MM.1S (cell line): ENCODE data around the gene OR1F1.

Experiments used
- DNase-seq: peaks from one replicate; pipeline ENCODE4 v3.0.0-alpha.2; 2015
- H2AFZ ChIP-seq: fragments of 300-600 bp; sonication (generic); 2 replicates; pipeline ENCODE4 v1.6.0; 2016; ENCODE audit warnings: antibody characterized with exemption, low read length
- H3F3A ChIP-seq: fragments of 300-600 bp; sonication (generic); 2 replicates; pipeline ENCODE4 v1.6.1; 2016; ENCODE audit warnings: mild to moderate bottlenecking, antibody characterized with exemption, low read length, moderate library complexity, mixed read lengths; ENCODE audit not compliant: insufficient read depth
- H3K27ac ChIP-seq: fragments of 300-600 bp; sonication (generic); 2 replicates; pipeline ENCODE4 v1.5.1; 2016; ENCODE audit warnings: mild to moderate bottlenecking, low read length
- H3K27me3 ChIP-seq: fragments of 300-600 bp; sonication (generic); replicated peaks from 2 replicates; pipeline ENCODE4 v1.6.0; 2016; ENCODE audit warnings: low read length; ENCODE audit not compliant: insufficient read depth
- H3K36me3 ChIP-seq: fragments of 300-600 bp; sonication (generic); replicated peaks from 2 replicates; pipeline ENCODE4 v1.6.1; 2016; ENCODE audit warnings: mild to moderate bottlenecking, low read length, mixed read lengths; ENCODE audit not compliant: insufficient read depth
- H3K4me1 ChIP-seq: fragments of 300-600 bp; sonication (generic); 2 replicates; pipeline ENCODE4 v1.6.1; 2016; ENCODE audit warnings: low read length, mixed read lengths
- H3K4me2 ChIP-seq: fragments of 300-600 bp; sonication (generic); 2 replicates; pipeline ENCODE4 v1.6.0; 2016; ENCODE audit warnings: low read depth, low read length
- H3K4me3 ChIP-seq: fragments of 300-600 bp; sonication (generic); 2 replicates; pipeline ENCODE4 v1.5.1; 2016; ENCODE audit warnings: low read length, mixed read lengths
- H3K79me2 ChIP-seq: fragments of 300-600 bp; sonication (generic); 2 replicates; pipeline ENCODE4 v1.6.1; 2016; ENCODE audit warnings: mixed run types, low read length, mixed read lengths
- H3K9ac ChIP-seq: fragments of 300-600 bp; sonication (generic); 2 replicates; pipeline ENCODE4 v1.6.1; 2016; ENCODE audit warnings: low read length, mixed read lengths
- H3K9me2 ChIP-seq: fragments of 300-600 bp; sonication (generic); replicated peaks from 2 replicates; pipeline ENCODE4 v1.6.1; 2016; ENCODE audit warnings: mild to moderate bottlenecking, low read length, mixed read lengths; ENCODE audit not compliant: insufficient read depth
- H3K9me3 ChIP-seq: fragments of 300-600 bp; sonication (generic); replicated peaks from 2 replicates; pipeline ENCODE4 v1.6.1; 2016; ENCODE audit warnings: mild to moderate bottlenecking, low read length, mixed read lengths; ENCODE audit not compliant: insufficient read depth
- H4K20me1 ChIP-seq: fragments of 300-600 bp; sonication (generic); 2 replicates; pipeline ENCODE4 v1.6.1; 2016; ENCODE audit warnings: mild to moderate bottlenecking, low read length, moderate library complexity, mixed read lengths; ENCODE audit not compliant: insufficient read depth
- CTCF ChIP-seq: fragments of 300-600 bp; sonication (generic); IDR thresholded peaks from 2 replicates; pipeline ENCODE4 v1.5.1; 2016; ENCODE audit warnings: antibody characterized with exemption, low read length, mixed read lengths
- EZH2 ChIP-seq: fragments of 300-600 bp; sonication (generic); optimal IDR thresholded peaks from 2 replicates; pipeline ENCODE3; 2017; ENCODE audit warnings: low read depth, mild to moderate bottlenecking, antibody characterized with exemption, low read length, mixed read lengths
- EZH2phosphoT487 ChIP-seq: fragments of 300-600 bp; sonication (generic); IDR thresholded peaks from 2 replicates; pipeline ENCODE4 v1.6.1; 2018; ENCODE audit warnings: antibody characterized with exemption, low read length

The OR1F1 gene

GRCh38 chr16:3147046-3147756 is 40.8 kb upstream of the OR1F1 start:
- Histone ChIP-seq H3K79me2 (no peaks in the 10 kb centered on the region), H3F3A (peaks cover 14% of the 10 kb centered on the region; the same call in 1 of the 2 replicates), H3K9me3 (no peaks in the 10 kb centered on the region), H3K27me3 (peaks cover 26% of the 10 kb centered on the region), H3K4me2 (no peak overlapping the region), H3K36me3 (no peaks in the 10 kb centered on the region), H3K9ac (no peak overlapping the region), H3K27ac (no peak overlapping the region), H4K20me1 (no peaks in the 10 kb centered on the region), H3K4me1 (0 out of 2 replicates have a peak, but pooled peaks cover 4% of the 10 kb centered on the region), H3K4me3 (no peak overlapping the region), H3K9me2 (no peaks in the 10 kb centered on the region), H2AFZ (no peak overlapping the region)
- DNase-seq, result no peak
- no peak for TF ChIP-seq EZH2
- TF ChIP-seq EZH2phosphoT487, result no peak
- TF ChIP-seq CTCF, result no peak

- Histone ChIP-seq H3K4me3 (no peak overlapping the region), H3K79me2 (no peaks in the 10 kb centered on the region), H3K9ac (no peak overlapping the region), H4K20me1 (no peaks in the 10 kb centered on the region), H3K27ac (no peak overlapping the region), H3K4me2 (no peak overlapping the region), H2AFZ (no peak overlapping the region), H3K4me1 (0 out of 2 replicates have a peak, but pooled peaks cover 4% of the 10 kb centered on the region), H3K9me2 (no peaks in the 10 kb centered on the region), H3K27me3 (peaks cover 26% of the 10 kb centered on the region), H3K9me3 (no peaks in the 10 kb centered on the region), H3F3A (peaks cover 19% of the 10 kb centered on the region; the same call in 1 of the 2 replicates), H3K36me3 (no peaks in the 10 kb centered on the region)
- TF ChIP-seq EZH2, result no peak
- TF ChIP-seq CTCF, result no peak
- no peak for TF ChIP-seq EZH2phosphoT487
- no peak for DNase-seq
These were observed 40.3 kb upstream of the OR1F1 start for GRCh38 chr16:3147757-3148104.

- Histone ChIP-seq H3K27ac (no peak overlapping the region), H3K27me3 (peaks cover 26% of the 10 kb centered on the region), H3K9me2 (no peaks in the 10 kb centered on the region), H4K20me1 (no peaks in the 10 kb centered on the region), H3K4me2 (no peak overlapping the region), H3K9ac (no peak overlapping the region), H3K36me3 (no peaks in the 10 kb centered on the region), H3K9me3 (no peaks in the 10 kb centered on the region), H3F3A (peaks cover 23% of the 10 kb centered on the region; the same call in 1 of the 2 replicates), H3K4me1 (0 out of 2 replicates have a peak, but pooled peaks cover 4% of the 10 kb centered on the region), H3K79me2 (no peaks in the 10 kb centered on the region), H3K4me3 (no peak overlapping the region), H2AFZ (no peak overlapping the region)
- TF ChIP-seq CTCF (no peak), EZH2 (no peak), EZH2phosphoT487 (no peak)
- DNase-seq, result no peak
These were observed 39.5 kb upstream of the OR1F1 start for GRCh38 chr16:3148256-3149192.
